Activated CD8-positive, alpha-beta memory T cell treated with anti-CD3 and anti-CD28 coated beads for 4 hours (primary cell): ENCODE results near the gene CDC42.

ENCODE experiments used
- DNase-seq, 2 donors: peaks; one replicate each; pipeline ENCODE4 v3.0.0-alpha.2; 2020; ENCODE audit warnings: low read depth in 2 of 2

Gene CDC42

GRCh38 chr1:22108339-22109105 is 56.0 kb downstream of the CDC42 start:
- DNase-seq, result no peak

- DNase-seq, result no peak
Observed at GRCh38 chr1:22110016-22110415, 57.5 kb downstream of the CDC42 start.

DNA sequence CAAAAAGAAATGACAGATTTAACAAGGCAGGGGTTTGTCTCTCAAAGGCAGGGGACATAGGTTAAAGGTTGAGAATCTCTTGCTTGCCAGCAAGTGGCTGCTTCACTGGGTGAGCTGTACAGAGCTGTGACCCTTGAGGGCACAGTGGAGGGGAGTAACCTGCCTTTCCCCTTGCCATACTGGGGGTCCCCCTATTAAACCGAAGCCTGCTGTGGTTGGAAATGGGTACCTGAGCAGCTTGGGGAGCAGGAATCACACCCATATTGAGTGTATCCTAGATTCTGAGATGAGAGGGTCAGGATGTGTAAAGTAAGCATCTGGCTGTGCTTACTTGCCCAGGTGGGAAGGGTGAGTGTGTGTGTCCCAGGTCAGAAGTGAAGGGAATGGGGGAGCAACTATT is 58.6 kb downstream of the CDC42 start:
- DNase-seq, result no peak

- DNase-seq, result no peak
Observed at GRCh38 chr1:22111620-22112019, 59.1 kb downstream of the CDC42 start.

- no peak for DNase-seq
Observed at GRCh38 chr1:22112554-22112953, 60.0 kb downstream of the CDC42 start.

DNA sequence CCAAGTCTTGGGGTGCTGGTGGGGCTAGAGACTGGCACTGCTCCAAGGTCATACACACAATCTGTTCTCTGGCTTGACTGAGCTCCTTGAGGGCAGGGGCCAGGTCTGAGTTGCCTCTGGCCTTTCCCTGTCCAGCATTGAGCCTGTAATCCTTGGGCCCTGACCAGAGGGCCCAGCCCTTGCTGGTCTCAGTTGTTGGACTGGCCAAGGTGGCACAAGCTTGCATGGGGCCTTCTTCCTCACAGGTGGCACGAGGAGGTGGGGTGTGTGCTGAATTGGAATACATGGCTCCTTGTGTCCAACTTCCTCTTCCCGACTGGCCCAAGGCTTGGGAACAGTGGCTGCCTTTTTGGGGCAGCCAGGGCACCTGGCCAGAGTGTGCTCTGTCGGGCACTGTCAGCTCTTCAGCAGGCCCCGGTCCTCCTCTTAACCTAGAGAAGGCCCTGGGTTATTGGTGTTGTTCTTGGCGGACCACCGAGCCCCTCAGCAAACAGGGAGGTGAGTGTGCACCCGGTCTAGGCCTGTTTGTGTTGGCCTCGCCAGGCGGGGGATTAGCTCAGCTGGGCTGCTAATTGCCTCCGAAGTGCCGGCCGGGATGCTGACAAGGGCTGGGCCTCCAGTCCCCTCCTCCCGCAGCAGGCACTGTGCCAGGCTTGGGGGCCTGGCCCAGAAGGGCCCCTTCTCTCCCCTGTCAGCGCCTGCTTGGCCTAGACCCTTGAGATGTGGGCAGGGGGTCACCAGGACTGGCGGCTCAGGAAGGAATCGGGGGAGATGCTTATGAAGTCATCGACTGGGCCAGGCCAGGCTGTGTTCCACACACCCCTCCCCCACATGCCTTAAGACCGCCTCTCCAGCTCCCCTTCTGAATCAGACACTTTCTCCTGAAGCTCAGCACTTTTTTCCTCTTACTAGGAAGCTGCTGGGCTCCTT is 61.8 kb downstream of the CDC42 start:
- no peak for DNase-seq

DNA sequence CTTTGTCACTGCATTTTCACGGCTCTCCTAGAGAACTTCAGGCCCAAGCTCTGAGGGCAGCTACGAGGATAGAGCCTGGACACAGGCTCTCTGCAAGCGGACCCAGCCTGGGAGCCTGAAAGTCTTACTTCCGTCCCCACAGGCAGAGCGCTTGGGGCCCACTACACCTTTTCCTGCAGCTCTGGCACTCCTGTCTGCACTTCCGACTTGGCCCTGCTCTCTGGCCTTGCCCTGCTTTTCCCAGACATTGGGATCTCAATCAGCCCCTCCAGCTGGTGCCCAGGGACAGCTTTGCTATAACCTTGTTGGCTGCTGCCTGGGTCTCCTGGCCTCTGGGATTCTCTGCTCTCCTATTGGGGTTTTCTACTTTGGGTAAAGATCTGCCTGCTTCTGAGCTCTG is 62.8 kb downstream of the CDC42 start:
- no peak for DNase-seq

GRCh38 chr1:22117238-22117637 is 64.7 kb downstream of the CDC42 start:
- DNase-seq, result no peak

GRCh38 chr1:22117851-22118250 is 65.3 kb downstream of the CDC42 start:
- no peak for DNase-seq

- DNase-seq, result no peak
Observed at GRCh38 chr1:22118291-22118992, 65.9 kb downstream of the CDC42 start.

- DNase-seq, result no peak
Observed at GRCh38 chr1:22119626-22120468, 67.3 kb downstream of the CDC42 start.

DNA sequence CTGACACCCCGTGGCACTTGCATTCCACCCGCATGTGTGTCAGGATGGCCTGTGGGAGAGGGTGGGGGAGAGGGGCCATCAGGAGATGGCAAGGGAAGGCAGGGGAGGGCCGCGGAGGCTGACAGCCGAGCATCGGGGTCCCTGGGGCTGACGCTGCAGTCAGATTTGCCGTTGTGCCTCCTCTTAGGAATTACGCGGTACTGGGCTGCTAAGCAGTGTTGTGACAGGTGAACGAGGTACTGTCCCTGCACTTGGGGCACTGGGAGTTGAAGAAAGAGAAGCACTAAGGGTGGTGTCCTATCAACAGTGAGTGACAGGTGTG is 67.9 kb downstream of the CDC42 start:
- DNase-seq, result no peak

DNA sequence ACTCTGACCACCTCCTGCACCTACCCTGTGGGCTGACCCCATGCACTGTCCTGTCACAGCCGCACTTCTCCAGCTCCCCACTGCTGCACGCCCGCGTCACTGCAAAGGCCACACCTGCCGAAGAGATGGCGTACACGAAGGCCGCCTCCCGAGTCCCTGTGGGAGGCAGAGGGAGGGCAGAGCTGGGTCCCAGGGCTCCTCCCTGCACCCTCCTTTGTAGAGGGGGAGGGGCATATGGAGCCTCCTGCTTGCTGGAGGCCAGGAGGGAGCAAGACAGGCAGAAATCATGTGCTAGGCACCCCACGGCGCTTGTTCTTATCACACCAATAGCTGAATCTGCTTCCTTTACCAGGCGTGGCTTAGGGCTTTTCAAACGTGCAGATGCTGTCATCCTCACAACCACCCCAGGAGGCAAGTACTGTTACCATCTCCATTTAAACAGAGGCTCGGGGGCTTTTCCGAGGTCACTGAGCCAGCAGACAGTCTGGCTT is 69.0 kb downstream of the CDC42 start:
- DNase-seq, result no peak

- DNase-seq, result no peak
Observed at GRCh38 chr1:22122273-22123070, 70.0 kb downstream of the CDC42 start.

DNA sequence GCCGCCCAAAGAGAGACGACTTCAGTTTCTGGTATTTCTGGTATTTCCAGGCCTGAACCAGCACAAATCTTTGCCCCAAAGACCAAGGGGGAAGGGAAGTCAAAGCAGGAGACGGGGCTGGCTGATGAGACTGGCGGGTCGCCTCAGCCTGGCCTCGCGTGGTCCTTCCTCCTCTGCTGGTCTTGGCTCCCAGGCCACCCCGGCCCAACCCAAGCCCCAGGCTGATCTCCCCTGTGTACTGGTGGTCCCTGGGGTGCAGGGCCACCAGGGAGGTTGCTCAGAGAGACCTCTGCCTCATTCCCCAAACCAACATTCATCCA is 70.5 kb downstream of the CDC42 start:
- DNase-seq, result no peak

DNA sequence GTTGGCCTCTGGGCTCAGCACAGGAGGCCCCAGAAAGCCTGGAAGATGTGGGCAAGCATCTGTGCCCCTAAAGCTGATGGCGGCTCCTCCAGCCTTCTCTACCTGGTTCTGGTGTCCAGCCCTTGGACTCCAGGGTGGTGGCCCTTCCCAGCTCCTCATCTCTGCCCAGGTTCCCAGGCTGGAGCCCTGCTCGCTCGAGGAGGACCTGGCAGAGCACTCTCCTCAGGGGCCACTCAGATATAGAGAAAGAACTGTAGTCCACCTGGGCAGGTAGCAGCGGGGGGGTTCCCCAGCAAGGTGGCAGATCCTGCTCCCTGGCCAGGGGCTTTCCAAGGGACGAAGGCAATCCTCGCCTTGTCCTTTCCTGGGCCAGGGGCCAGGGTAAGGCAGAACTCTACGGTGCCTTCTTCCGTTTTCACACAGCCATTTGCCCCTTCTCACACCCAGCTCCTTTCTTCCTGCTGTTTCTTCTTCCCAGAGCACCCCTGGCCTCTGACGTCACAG is 71.4 kb downstream of the CDC42 start:
- DNase-seq, result no peak

DNA sequence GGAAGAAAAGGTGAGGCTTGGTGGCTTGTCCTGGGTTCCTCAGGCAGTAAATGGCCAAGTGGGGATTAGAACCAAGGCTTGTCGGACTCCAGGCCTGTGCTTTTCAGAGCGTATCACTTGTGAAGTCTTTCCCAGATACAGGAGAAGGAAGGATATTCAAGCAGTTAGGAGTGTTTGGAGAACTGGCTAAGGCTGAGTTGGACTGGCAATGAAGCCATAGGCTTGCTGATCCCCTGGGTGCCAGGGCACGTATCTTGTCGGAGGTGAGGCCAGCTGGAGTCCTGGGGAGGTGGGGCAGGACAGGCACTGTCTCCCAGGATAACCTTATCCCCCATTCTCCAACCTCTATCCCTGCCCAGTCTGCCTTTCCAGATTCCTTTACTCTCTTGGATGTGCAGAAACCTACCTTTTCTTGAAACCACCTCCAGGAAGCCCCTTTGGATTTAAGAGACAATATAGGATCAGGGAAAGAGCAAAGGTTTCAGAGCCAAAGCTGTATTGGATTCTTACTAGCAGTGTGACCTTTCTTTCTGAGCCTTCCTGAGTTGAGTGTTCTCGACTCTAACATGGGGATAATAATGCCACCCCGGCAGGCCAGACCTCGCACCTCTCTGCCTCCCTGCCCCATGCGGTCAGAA is 72.2 kb downstream of the CDC42 start:
- DNase-seq, result no peak

DNA sequence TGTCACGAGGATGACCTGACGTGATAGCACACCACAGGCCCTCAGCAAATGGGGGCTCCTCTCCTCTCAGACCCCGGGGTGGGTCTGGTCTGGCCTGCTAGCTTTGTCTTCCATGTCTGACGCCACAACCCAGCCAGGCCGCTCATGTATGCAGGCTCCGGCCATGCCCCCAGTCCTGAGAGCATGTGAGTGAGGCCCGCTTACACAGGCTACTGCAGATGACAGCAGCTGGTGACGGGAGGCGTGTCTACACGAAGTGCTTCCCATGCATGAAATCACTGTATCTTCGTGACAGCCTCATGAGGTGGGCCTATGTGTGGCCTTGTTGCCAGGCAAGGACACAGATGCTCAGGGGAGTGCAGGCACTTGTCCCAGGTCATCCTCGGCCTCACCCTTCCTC is 74.0 kb downstream of the CDC42 start:
- no peak for DNase-seq

DNA sequence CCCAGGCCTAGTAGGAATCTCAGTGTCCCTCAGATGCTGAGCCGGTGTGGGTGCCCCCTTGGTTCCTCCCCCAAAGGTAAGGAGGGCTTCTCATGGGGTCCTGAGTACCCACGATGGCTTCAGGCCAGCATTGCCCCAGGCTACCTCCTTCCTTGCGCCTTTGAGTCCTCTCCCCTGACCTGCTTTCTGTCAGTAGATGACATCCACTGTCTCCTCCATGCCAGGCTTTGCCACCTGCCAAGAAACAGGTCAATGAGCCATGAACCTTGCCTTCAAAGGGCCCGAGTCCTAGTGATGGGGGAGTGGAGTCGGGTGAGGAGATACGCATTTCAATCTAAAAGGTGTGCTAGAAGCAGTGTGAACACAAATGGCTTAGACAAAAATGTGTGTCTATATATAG is 74.7 kb downstream of the CDC42 start:
- DNase-seq, result no peak

DNA sequence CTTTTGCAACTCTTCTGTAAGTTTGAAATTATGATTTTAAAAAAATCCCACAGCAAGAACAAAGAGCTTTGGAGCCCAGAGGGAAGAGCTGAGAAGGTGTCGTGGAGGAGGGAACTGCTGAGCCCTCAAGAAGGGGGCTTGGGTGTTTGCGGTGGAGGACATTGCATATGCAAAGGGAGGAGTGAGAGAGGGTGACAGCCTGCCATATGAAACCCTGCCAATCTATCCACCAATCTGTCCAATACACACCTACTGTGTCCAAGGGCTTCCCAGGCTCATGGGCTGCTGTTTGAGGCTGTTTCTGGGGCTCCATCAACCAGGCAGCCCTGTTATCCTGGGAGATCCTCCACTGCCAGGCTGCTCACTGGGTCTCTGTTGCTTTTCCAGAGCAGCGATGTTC is 75.2 kb downstream of the CDC42 start:
- DNase-seq, result no peak
